ENCODE data around the gene EPN2. TPM values are rescaled to one million over a fixed set of nuclear protein-coding genes. Genes with fewer than 3 reads are reported as not detected.

EPN2 gene
- total RNA-seq, 2 donors from 2014 or later, result 74.1 to 82.2 TPM

DNA sequence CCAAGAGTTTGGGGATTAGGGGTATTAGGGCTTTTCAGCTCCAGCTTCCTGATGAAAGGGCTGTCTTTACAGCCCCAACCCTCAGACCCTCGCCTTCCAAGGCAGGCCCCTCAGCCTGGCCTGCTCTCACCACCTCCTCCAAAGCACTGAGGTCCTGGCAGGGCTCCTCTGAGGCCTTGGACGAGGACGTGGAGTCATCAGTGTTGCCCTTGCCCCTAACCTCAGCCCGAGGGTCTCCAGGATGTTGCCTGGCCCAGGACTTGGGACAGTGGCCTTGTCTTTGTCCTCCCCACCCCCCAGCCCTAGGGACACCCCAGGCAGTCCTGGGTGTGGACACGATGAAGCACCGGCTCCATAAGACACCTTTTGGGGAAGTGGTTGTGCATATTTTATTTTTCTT, 97.2 kb downstream of the EPN2 start:
- intact Hi-C loops (cut with DNase I), result no loop called here
- no peak for DNase-seq

DNA sequence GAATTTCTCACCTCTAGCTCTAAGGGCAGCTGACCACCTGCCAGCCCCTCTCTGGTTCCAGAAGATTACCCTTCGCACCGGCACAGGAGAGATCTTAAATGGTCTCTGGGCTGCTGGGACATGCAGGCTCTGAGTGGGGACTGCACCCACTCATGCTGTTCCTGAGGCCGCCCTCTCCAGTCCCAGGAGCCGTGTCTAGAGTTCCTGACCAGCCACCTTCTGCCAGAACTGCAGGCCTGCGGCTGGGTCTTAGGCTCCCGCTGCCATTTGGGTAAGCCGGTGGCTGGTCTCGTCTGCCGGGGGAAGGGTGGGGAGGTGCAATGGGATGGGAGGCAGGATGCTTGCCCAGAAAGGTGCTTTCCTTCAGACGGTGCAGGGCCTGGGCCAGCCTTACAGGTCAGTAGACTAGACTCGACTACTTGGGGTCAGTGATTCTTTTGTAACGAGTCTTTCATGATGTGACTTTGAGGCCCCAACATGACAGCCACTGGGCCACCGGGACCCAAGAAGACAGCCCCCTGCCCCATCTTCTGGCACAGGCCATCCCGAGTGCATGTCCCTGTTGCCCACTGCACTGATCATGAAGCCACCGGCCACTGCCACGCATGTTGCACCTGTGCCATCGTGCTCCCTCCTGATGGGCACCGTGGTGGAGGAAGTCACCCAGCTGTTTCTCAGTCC, 98.9 kb downstream of the EPN2 start:
- ATAC-seq (no peak), DNase-seq (no peak)
- intact Hi-C loops (cut with DNase I), result loop anchor here in 1 of 2 donors (2.0 kb wide), 1 partner anchor 19 kb away; no protein-coding TSS in a partner anchor

More for the DNA sequence above, 97.2 kb downstream of the EPN2 start:
- ATAC-seq, result no peak

DNA sequence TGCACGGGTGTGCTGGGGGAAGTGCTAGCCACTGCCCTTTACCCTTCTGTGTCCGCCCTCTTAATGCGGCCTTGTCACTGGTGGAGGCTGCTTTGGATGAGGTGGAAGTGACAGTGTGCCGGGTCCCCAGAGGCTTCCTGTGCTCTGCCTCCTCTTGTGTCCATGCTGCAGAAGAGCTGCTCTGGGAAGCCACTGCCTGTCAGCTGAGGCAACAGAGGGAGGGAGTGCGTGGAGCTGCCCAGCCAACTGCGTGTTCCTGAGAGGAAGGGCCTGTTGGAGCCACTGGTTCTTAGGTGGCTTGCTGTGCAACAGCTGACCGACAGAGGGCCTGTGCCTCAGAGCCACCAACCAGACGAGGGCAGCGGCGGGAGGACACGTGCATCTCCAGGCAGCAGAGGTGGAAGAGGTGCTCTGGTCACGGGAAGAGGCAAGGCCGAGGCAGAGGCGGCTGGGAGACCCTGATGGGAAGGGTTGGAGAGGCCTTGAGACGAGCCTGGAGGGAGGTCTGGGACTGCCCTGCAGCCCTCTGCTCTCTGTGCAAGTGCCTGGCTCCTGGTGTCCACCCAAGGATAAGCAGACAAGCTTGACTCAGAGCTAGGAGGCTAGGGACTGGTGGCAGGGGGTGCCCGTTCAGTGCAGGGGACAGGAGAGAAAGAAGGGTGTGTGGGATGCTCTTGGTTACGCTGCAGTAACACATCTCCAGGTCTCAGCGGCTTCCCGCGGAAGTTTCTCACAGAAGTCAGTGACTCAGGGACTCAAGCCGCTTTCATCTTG, 100.0 kb downstream of the EPN2 start:
- DNase-seq (no peak), ATAC-seq (peak; percentile 22 to 54)
- intact Hi-C loops (cut with DNase I), result loop anchor here in 1 of 2 donors (2.0 kb wide), 1 partner anchor 20 kb away; no protein-coding TSS in a partner anchor

DNA sequence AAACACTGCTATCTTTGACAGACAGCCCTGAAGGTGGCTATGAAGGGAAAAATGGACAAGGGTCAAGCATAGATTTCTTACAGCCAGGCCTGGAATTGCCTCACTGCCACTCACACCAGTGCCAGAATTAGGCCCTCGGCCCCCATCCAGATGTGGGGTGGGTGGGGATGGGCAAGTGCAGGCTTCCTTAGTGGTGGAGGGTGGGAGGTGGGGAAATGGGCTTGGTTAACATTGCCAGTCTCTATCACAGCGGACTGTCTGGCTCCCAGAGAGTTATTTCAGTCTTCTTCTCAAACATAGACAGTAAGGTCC, 100.5 kb downstream of the EPN2 start:
- ATAC-seq, result peak; percentile 50 to 55
- intact Hi-C loops (cut with DNase I), result loop anchor here in 1 of 2 donors (2.0 kb wide), 1 partner anchor 21 kb away; no protein-coding TSS in a partner anchor
- no peak for DNase-seq

DNA sequence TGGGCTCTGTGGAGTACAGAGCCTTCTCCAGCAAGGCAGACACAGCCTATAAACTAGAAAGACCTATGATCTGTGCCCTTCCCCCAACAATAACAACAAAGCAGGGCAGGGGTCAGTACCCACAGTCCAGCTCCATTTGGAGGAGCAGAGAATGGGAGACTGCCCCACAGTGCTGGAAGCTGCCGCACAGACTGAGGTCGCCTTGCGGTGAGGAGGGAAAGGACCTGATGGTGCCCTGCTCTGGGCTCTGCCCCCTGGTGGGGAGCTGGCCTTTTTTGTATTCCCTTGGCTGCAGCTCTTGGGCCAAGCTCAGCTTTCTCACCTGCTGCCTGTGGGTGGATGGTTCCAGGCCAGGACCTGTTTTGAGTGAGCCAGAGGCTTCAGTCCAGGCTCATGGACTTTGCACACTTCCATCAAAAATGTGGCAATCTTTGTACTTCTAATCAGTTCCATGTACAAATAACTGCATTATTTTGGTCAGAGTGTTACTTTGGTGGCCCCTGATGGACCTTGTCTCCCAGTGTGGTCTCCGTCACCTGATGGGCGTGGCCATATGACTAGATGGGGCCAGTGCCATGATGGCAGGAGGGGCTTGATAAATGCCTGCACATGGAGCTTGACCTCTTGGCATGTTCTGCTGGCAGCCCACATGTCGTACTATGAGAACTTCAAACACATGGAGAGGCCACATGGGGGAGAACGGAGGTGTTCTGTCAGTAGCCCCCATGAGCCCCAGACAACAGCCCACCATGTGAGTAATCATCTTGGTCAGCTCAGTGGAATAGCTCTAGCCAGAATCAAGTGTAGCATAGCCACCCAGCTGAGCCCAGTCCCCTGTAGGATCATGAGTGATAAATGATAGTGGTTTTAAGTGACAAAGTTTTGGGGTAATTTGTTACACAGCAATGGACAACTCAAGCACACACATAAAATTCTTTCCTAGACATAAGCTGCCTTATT, 101.1 kb downstream of the EPN2 start:
- DNase-seq (peak; percentile 71), ATAC-seq (peak; percentile 56 to 61)
- intact Hi-C loops (cut with DNase I), result no loop called here

DNA sequence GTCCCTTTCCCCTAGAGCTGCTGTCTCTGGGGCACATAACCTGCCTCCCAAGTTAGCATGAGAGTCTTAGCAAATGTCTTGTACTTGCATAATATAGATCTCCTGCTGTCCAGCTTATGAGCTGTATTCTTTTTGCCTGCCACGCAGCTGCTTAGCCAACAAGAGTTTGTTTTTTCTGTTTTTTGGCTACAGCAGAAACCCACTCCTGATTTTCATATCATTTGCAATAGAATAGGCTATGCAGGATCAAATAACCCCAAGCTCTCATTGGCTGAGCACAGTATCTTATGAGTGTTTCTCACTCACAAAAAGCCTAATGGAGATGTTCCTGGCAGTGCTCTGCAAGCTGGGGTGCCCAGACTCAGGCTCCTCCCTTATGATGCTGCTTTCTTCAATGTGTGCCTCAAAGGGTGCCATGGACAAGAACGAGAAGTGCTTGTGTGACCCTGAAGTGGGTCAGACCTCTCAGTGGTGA, 102.2 kb downstream of the EPN2 start:
- intact Hi-C loops (cut with DNase I), result no loop called here
- no peak for ATAC-seq
- no peak for DNase-seq

DNA sequence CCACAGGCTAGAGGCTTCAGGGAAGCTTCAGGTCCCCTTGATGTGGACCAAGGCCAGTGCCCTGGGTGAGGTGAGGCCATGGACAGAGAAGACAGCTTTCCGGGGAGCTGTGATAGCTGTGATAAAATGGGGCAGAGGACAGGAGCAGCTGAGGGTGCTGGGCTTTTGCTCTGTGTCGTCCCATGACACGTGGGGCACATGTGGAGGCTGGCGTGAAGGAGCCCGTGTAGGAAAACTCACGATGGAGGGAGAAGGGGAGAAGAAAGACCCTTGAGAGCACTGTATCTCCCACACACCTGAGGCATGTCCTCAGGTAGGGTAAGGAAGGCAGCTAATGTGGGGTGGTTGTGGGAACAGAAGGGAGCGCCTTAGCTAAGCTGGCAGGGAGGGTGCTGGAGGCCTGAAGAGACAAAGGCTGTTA, 104.1 kb downstream of the EPN2 start:
- intact Hi-C loops (cut with DNase I), result no loop called here
- ATAC-seq (no peak), DNase-seq (no peak)

DNA sequence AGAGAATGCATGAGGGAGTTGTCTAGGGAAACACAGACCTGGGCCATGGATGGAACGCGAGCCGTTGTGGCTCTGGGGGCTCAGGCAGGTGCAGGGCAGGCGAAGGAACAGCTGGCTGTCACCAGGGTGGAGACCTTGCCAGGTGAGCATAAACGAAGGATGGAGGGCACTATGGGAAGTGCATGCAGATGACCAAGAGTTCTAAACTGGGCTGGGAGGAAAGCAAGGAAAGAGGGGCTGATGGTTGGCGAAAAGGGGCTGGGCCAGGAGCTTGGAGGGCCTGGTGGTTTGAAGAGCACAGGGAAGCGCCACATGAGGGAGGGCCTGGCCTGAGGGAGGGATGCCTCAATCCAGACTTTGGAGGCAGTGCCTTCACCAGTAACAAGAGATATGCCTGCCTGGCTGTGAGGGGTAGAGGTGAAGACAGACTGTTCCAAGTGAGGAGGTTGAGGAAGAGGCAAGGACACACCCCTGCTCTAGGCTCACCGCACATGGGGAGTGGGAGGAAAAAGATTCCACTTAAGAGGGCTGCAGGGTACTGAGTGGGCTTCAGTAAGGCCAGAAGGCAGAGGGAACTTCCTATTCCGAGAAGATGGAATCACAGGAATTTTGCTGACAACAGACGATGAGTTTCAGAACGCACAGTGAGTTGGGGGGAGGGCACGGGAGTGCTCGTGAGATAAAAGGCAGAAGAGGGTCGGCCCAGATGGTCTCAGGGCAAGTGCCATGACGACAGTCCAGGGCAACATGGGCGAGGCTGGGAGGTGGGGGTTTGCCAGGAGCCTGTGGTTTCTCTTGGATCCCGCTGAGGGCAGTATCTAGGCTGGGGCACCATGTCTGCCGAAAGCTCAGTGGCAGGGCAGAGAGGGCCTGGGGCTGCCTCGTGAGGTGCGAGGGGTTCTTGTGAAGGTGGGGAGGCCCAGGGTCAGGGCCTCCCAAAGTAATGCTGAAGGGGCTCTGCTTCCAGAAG, 104.8 kb downstream of the EPN2 start:
- intact Hi-C loops (cut with DNase I), result no loop called here
- ATAC-seq (no peak), DNase-seq (no peak)

DNA sequence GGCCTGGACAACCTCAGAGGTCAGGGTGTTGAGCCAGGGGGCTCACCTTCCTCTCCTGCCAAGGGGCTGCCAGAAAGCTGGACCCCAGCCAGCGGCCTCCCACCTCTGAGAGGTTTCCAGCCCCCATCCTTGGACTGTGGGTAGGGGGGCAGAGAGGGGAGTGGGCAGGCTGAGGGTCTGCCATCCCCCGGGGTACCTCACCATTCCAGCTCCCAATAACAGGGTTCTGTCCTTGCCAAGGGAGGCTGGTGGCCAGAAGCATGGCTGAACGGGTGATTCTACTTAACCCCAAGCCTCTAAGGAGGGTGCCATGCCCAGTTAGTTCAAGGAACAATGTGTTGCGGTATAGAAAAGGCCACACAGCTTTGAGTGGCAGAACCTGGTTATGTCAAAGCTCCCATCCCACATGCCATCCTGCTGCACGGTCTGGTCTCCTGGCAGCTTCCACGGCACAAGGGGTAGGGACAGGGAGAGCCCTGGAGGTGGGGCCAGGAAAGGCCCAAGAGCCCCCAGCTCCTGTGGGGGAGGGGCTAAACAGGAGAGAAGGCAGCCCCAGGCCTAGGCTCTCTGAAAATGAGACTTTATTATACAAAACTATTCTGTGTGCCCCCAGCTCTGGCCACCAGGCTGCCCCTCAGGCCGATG, 105.6 kb downstream of the EPN2 start:
- DNase-seq, result no peak
- no peak for ATAC-seq
- intact Hi-C loops (cut with DNase I), result no loop called here

DNA sequence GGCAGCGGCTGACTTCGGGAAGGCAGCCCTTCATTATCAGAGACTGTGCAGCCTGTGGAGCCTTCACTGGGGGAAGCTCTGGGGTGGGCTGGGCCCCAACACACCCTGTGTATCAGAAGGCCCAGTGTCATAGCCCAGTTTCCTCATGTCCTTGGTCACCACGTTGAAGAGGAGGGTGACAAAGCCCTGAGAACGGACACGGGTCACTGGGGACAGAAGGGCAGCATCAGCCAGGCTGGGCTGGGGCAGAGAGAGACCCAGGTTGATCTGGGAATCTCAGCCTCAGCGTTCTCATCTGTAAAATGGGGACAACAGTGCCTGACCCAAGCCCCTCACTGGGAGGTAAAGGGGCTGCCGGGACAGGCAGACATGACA, 106.1 kb downstream of the EPN2 start:
- intact Hi-C loops (cut with DNase I), result no loop called here
- ATAC-seq (no peak), DNase-seq (no peak)

DNA sequence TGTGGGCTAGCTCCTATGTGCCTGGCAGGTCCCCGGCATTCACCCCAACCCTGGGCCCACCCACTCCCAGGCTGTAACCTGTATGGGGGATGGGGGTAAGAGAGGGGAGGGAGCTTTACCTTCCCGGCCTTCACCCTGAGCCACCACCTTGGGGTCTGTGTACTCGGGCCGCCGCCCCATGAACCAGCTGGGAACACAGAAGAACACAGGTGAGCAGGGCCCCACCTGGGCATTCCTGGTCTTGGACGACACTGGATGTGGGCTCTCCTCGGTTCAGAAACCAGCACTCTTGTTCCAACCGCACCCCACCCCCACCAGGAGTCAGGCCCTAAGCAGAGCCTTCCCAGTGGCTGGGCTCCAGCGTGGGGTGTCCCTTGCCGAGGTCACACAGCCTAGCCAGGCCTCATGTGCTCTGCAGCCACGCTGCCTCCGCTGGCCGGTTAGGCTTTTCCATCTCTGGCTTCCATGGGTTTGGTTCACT, 106.5 kb downstream of the EPN2 start:
- intact Hi-C loops (cut with DNase I), result no loop called here
- ATAC-seq (peak in 1 of 2 donors; percentile 21), DNase-seq (no peak)

DNA sequence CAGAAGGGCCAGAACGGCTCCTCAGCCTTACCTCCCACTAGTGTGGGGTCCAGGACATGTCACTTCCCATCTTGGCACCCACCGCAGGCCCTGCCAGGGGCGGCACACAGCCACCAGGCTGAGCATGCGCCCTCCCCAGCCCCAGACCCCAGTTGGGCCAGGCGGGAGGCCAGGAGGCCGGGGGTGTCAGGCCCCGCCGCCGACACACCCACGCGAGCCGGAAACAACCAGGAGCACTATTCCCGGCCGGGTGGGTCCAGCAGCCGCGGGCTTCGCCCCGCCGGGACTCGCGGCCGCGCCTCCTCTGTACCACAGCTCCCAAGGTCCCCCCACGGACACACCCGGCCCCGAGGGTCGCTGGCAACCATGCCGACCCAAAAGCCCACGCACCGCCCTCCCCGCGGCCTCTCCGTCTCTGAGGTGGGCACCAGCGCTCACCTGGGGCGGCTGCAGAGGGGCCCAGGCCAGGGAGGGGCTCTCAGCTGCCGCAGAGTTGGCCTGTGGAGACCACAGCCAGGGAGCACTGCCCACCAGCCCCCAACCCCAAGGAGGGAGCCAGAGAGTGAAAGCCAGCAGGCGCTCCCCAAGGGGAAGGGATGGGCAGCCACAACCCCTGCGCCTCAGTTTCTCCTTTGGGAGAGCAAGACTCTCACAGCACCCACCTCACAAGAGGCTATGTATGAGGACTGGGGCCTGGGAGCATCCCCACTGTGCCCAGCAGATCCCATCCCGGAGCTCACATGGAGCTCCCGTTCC, 107.3 kb downstream of the EPN2 start:
- no peak for DNase-seq
- no peak for ATAC-seq
- intact Hi-C loops (cut with DNase I), result no loop called here

DNA sequence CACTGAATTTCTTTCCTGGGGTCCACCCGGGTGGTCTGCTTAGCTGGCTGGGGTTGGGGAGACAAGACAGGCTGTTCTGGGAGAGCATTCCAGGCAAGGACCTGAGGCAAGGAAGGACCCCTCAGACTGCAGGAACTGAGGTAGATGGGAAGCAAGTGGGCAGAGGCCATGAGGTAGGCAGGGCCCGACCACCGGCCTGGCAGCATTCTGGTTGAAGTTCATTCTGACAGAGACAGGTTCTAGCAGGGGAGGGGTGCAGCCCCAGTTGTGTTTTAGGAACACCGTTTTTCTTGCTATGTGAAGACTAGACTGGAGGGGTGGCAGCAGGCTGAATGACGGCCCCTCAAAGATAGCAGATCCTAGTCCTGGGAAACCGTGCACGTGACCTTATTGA, 107.9 kb downstream of the EPN2 start:
- no peak for DNase-seq
- intact Hi-C loops (cut with DNase I), result no loop called here
- ATAC-seq, result no peak

DNA sequence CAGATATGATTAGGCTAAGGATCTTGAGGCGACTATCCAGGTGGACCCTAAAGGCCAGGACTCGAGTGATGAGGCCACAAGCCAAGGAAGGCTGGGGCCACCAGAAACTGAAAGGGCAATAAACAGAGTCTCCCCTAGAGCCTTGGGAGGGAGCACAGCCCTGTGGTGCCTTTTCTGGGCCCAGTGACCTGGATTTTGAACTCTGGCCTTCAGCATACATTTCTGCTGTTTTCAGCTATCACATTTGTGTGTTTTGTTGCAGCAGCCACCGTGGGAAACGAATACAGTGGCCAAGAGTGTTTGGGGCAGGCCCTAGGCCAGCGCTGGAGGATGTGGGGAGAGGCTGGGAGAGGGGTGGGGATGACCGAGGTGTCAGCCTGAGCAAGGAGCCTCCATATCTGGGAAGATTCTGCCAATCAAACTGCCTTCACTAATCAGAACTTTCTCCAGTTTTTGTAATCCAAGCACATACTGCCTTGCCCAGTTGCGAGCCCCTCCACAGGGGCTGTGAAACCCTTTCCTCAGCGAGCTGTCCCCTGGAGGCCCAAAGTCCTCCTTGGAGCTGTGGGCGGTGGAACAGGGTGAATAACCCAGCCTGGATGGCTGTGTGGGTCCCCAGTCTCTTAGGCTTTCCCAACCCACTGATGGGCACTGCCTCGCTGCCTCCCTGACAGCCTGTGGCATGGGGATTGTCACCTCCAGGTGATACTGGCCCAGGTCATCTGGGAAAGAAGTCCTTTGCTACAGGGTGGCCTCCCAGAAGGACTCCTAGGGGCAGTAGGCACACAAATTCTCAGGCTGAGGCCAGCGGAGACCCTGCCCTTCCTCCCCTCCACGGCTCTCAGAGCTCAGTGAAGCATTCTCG, 108.6 kb downstream of the EPN2 start:
- intact Hi-C loops (cut with DNase I), result no loop called here
- DNase-seq (no peak), ATAC-seq (no peak)

DNA sequence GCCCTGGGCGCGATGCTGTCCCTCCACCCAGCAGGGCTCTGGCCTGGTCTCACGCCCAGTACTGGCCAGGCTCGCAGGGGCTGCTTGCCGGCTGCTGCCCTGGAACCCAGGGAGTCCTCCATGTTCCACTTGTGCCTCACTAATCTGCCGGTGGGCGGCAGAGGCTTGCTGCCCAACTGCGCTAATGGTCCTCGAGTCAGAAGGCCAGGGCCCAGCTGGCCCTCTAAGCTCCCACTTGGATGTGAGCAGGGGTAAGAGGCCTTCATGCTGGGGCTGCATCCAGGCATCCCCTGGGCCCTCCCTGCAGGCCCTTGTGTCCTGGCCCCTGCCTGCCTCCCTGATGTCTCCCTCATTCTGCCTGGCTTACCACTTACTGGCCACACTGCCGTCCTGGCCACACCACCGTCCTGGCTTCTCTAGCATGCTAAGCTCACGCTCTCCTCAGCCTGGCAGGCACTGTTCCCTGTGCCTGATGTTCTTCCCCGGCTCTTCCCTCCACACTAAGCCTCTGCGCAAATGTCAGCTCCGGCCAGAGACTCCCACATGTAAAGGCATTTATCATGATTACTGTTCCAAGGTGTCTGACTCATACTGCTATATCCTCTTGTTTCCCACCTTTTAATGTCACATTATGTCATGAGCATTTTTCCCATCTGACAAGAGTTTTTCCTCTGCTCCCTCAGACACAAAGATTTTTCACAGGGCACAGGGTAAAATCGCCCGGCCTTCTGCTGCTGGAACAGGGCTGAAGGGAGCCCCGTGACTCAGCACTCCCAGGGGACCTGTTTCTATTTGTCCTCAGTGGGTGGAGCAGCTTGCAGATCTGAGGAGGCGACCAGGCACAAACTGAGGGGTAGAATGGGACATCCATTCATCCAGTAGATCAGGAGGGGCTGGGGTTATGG, 109.4 kb downstream of the EPN2 start:
- ATAC-seq (peak; percentile 51 to 79), DNase-seq (peak; percentile 85)
- intact Hi-C loops (cut with DNase I), result no loop called here
